Measurements from ENCODE around the gene PACSIN1.
"Not testable (repeated sequence)": the region's sequence is repeated elsewhere in the genome, so short reads cannot be mapped to it uniquely, and the experiment has no call there.

PACSIN1 gene

DNA sequence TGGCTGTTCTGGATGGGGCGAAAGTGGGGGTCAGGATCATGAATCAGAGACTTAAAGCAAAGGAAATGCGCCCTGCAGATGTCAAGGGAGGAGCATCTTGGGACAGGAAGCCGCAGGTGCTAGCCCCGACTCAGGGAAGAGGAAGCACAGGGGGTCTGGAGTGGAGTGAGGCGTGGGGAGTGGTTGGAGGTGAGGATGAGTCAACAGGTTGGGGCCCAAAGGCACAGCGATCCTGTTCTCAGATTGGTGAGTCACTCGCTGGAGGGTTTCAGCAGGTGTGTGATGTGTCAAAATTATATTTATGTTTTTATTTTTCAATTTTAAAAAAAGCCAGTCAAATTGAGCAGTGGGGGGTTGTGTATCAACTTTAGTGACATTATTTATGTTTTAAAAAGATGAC, 19.0 kb downstream of the PACSIN1 start:
- peak; percentile 36 to 44 for DNase-seq (ENCODE audit: extremely low read depth in 1 of 2, low read depth in 1 of 2)

DNA sequence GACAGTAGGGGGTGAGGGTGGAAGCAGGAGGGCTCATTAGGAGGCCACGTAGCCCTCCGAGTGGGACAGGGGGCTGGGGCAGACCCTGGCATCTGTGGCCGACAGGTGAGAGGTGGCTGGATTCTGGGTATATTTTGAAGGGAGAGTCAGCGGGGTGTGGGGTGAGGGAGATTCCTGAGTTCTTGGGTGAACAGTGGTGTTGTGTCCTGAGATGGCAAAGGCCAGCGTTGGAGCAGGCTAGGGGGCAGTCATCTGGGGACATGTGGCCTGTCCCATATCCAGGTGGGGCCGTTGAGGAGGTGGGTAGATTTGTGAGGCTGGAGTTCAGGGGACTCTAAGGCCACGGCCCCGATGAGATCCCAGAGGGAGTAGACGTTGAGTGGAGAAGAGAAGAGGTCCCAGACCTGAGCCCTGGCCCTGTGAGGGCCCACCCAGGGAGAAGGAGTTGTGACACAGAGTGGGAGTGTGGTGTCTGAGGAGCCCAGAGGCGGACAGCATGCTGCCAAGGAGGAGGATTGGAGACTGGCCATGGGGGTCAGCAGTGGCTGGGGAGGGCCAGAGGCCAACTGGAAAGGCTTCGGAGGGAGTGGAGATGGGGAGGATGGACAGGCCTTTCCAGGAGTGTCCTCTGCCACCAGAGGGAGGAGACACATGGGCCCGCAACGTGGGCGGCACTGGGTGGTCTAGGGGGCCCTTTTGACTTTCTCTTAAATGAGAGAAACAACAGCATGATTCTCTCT, 19.6 kb downstream of the PACSIN1 start:
- no peak for DNase-seq (ENCODE audit: extremely low read depth in 1 of 2, low read depth in 1 of 2)

DNA sequence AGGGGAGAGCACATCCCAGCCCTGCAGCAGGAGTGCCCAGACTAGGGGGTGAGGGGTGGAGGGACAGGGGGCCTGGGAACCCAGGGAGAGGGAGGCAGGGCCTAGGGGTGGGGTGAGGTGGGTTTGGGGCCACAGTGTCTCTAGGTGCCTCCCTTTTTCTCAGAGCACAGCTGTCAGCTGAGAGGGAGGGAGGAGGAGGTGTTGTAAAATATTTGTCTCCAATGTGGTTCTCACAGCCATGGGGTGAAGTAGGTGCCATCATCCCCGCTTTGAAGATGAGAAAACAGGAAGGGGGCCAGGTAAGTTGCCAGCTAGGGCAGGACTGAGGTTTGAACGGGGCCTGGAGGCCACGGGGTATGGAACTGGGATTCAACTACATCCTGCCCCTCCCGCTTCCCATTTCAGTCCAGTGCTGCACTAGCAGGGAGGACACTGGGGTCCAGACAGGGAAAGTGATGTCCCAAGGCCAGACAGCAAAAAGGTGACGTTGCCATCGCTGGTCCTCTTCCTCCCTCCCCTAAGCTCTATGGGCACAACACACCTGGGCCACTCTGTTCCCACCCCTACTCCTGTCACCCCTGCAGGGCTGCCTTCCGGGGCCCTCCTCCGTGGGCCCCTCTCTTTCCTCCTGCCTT, 20.3 kb downstream of the PACSIN1 start:
- DNase-seq (ENCODE audit: extremely low read depth in 1 of 2, low read depth in 1 of 2): no peak

DNA sequence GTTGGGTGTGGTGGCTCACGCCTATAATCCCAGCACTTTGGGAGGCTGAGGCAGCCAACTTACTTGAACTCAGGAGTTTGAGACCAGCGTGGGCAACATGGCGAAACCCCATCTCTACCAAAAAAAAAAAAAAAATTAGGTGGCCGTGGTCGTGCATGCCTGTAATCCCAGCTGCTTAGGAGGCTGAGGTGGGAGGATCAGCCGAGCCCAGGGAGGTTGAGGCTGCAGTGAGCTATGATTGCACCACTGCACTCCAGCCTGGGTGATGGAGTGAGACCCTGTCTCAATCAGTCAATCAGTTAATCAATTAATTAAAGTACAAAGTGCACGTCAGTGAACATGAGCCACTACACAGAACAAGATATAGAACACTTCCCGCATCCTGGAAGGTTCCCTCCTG, 21.0 kb downstream of the PACSIN1 start:
- DNase-seq (ENCODE audit: extremely low read depth in 1 of 2, low read depth in 1 of 2): not testable (repeated sequence)

DNA sequence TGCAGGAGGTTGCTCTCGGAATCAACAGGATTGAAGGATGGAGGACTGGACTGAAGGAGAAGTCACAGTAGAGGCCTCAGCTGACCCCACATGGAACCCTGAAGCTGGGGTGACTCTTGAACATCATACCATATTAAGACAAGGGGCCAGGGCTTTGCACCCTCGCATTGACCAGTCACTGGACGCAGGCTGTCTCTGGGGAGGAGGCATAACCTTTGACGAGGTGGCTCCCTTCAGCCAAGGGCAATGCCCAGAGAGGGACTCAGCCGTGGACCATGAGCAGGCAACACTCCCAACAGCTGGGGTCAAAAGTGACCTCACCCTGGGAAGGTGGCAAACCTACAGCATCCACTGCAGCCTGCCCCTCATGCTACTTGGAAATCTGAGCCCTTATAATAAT, 21.7 kb downstream of the PACSIN1 start:
- no peak for DNase-seq (ENCODE audit: extremely low read depth in 1 of 2, low read depth in 1 of 2)

DNA sequence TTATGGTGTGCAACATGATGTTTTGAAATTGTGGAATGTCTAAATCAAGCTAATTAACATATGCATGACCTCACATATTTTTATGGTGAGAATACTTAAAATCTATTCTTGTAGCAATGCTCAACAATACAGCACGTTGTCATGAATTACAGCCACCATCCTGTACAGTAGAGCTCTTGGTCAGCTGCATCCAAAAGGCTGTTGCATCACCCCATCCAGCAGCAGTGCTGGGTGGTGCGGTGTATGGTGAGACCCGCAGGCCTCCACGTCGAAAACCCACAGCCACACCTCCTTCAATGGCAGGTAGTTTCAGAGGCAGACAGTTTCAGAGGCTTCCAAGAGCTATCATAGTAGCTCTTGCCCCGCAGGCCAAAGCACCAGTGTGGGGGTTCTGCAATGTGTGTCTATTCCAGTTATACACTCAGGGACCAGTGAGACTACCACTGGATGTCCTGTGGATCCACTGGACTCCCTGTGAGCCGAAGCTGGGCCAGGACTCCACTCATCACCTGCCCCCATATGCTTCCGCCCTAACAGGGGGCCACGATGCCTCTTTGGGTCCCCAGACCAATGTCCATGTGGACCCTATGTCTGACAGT, 23.4 kb downstream of the PACSIN1 start:
- DNase-seq (ENCODE audit: extremely low read depth in 1 of 2, low read depth in 1 of 2): no peak

DNA sequence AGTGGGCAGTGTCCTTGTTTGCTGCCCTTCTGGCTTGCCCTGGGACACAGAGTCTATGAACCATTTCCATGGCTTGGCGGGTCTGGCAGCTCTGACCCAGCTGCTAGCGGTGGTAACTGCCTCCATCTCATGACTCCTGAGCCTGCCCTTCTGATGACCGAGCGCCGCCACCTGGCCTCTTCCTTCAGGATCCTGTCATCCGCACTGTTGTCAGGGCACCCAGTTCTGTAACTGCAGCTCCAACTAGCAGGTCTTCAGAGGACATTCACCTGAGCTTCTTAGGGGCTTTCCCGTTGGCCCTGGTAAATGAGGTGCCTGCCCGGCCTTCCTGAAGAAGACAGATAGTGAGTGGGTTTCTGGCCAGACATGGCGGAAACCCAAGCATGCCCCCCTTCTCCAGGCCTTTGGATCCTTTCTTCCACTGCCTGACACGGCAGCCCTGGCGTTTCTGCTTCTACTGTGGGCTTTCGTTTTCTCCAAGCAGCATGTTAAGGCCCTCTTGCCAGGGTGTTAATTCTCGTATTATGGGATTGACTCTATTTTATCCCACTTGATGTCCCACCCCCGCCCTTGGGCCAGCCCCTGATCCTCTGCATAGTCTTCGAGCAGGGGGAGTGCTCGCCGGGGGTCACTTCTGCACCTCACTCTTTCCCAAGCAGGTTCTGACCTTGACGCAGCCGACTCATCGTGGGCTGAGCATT, 24.7 kb downstream of the PACSIN1 start:
- no peak for DNase-seq (ENCODE audit: extremely low read depth in 1 of 2, low read depth in 1 of 2)

DNA sequence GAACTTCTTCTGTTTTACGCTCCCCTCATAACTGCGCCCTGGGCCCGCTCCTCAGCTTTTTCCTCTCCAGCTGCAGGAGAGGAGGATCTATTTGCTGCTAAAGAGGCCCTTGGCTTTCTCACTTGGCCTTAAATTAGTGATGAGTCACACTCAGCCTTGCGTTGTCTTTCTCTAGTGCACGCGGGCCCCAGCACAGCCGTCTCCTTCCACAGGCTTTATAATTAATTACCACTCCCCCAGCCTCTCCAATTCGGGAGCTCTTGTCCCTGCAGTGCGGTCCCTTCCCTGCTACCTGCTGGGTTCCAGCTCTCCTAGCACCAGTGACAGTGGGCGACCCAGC, 25.2 kb downstream of the PACSIN1 start:
- DNase-seq (ENCODE audit: extremely low read depth in 1 of 2, low read depth in 1 of 2): no peak

DNA sequence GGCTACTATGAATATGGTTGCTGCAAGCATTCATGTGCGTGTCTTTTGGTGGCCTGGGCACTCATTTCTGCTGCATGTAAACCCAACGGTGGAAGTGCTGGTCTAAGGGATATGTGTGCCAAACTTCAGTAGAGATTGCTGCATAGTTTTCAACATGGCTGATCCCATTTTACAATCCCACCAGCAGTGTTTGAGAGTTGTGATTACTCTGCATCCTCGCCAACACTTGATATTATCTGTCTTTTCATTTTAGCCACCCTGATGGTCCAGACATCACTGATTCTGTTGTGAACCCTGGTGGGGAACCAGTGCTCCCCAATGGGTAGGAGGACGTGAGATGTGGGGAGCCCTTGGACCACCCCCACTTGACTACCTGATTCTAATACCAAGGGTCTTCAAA, 27.5 kb downstream of the PACSIN1 start:
- no peak for DNase-seq (ENCODE audit: extremely low read depth in 1 of 2, low read depth in 1 of 2)

DNA sequence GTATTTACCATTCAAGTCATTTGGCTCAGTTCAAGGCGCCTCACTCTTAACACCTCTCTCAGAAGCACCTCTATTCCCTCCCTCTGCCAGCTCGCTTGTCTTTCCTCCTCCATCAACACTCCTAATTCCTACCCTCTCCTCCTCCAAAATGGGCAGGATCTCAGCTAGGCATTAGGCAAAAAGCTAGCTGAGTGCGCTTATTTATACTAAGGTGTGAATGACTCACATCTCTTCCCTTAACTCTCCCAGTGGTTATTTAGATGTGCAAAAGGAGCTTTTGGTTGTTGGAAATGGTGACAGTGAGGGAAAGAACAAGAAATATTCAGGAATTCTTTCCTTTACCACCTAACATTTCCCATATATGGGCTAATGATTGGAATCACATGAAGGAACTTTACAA, 29.1 kb downstream of the PACSIN1 start:
- DNase-seq (ENCODE audit: extremely low read depth in 1 of 2, low read depth in 1 of 2): no peak

DNA sequence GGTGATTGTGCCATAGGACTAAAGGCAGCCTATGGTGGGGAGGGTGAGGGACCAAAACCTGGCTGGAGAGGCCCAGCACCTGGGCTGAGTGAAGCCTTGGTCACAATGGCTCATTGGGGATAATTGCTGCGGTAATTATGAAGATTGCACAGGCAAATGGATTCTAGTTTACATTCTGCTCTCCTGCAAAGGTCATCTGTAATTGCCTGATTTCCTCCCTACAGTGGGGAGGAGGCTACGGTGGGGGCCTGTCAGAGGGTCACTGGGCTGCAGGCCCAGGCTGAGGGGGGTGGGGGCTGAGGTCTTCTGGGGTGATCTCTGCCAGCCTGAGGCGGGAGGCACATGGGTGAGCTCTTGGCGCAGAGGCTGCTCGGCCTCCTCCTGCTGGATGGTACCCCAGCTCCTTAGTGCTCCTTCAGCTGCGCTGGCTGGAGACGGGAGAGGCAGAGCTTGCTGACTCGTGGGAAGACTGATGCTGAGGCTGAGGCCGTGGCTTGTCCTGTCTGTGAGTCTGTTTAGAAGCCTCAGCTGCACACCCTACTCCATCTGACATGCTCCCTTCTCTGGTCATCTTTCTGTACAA, 30.3 kb downstream of the PACSIN1 start:
- no peak for DNase-seq (ENCODE audit: extremely low read depth in 1 of 2, low read depth in 1 of 2)

DNA sequence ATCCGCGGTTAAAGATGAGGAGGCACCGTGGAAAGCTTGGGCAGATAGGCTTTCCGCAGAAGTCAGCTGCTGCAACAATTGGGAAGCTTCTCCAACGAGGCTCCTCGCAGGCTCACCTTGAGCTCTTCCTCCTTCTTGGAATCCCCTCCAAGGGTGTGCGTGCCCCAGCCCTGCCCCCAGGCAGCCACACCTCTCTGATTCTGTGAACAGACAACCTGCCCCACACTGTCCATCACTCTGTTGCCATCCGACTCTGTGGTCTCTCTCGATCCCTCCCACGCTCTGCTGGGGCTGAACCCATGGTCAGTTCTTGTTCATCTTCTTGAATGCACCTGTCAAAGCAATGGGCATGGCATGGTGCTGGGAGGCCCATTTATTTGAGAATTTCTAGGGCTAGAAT, 31.5 kb downstream of the PACSIN1 start:
- DNase-seq (ENCODE audit: extremely low read depth in 1 of 2, low read depth in 1 of 2): no peak

DNA sequence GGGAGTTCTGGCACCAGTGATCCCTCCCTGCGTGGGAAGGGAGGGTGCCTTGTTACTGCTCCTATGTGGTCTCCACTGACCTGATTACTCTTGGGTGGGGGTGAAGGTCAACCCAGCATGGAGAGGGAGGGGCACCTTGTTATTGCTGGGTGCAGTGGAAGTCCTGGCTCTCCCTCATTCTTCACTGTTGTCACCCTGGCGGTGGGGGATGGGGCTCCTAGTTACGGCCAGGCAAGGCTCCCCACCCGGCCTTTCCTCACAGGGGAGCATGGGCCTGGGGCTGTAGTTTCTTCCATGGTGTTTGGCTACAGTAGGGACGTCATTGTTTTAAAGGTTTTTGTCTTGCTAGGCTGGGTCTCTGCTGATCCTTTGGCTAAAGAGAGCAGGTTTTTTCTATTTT, 40.8 kb downstream of the PACSIN1 start:
- DNase-seq (ENCODE audit: extremely low read depth in 1 of 2, low read depth in 1 of 2): no peak

DNA sequence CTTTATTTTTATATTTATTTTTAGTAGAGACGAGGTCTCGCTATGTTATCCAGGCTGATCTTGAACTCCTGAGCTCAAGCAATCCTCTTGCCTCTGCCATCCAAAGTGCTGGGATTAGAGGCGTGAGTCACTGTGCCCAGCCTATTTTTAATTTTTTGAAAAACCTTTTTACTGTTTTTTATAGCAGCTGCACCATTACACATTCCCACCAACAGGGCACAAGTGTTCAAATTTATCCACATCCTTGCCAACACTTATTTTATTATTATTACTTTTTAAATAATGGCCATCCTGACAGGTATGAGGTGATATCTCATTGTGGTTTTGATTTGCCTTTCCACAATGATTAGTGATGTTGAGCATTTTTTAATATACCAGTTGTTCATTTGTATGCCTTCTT, 42.5 kb downstream of the PACSIN1 start:
- no peak for DNase-seq (ENCODE audit: extremely low read depth in 1 of 2, low read depth in 1 of 2)

DNA sequence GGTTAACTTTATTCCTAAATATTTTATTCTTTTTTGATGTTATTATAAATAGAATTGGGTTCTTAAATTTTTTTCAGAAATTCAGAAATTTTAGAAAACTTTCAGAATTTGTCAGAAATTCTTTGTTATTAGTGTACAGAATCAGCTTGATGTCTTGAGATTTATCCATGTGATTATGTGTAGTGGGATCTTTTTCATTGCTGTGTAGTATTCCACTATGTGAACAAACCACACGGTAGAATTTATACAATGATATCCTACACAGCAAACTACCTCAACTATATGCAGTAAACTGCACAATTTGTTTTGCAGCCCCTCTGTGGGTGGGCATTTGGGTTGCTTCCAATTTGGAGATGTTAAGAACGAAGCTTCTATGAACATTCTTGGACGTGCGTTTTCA, 43.9 kb downstream of the PACSIN1 start:
- no peak for DNase-seq (ENCODE audit: extremely low read depth in 1 of 2, low read depth in 1 of 2)

DNA sequence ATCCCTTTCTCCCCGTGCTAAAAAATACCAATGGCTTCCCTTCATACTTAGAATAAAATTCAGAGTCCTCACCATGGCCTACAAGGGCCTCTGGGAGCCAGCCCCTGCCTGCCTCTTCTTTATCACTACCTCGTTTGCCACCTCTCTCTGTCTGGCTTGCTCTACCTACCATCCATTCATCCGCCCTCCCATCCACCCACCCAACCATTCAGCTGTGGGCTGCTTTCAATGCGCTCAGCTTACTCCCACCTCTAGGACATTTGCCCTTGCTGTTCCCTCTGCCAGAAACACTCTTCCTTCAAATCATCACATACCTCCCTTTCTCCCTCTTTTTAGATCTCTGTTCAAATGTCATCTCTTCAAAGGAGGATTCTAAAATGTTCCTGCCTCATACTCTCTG, 44.4 kb downstream of the PACSIN1 start:
- DNase-seq (ENCODE audit: extremely low read depth in 1 of 2, low read depth in 1 of 2): no peak

DNA sequence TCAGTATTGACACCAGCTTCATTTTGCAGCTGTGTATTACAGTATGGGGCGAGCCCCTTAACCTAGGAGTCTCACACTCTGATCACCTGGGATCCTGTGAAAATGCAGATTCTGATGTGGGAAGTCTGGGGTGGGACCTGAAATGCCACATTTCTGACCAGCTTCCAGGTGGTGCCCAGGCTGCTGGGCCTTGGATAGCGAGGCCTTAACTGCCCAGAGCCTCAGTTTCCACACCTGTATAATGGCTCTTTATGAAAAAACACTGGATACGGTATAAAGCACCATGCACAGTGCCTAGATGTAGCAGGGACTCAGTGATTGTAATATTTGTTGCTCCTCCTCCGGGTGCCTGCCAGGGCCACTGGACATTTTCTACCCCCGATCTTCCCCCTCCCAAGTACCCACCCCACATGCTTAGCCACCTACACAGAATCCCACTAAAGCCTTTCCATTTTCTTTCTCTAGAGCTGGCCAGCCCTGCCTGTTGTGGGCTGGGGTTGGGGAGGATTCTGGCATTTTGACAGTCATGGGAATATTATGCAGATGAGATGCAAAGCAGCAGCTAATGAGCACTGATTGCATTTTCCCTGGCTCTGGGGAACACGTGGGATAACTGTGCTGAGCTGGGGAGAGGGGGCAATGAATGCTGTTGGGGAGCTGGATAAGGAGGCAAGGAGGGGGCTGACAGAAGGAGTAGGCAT, 45.5 kb downstream of the PACSIN1 start:
- DNase-seq (ENCODE audit: extremely low read depth in 1 of 2, low read depth in 1 of 2): no peak

DNA sequence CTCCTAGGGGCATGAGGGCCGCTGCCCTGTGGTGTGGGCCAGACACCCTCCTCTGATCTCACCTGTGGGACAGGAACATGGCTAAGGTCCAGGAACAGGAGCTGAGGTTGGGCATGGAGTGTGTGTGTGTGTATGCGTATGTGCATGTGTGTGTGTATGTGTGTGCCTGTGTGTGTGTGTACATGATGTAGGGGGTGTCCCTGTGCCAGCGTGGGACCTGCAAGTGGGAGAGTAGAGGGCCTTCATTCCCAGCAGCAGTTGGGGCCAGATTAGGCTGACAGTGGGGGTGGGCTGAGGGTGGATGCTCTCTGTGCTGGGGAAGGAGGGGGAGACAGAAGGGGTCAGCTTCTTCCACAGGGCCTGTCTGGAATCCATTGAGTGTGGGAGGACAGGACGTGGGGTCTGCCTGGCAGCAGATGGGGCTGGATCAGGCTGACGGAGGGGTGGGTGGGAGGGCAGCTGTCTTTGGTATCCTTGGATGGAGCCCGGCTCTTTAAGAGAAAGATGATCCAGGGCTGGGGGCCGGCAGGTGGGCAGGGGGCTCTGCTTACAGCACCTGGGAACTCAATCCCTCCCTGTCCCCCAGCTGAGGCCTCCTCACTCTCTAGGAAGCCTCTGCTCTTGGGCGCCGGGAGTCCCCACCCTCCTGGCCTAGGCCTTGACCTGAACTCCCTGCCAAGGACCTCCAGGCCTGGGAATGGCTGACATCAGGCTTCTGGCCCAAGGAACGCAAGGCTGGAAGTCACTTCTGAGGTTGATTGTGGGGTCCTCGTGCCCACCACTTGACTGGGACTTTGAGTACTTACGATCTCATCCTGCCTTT, 46.2 kb downstream of the PACSIN1 start:
- DNase-seq (ENCODE audit: extremely low read depth in 1 of 2, low read depth in 1 of 2): no peak

DNA sequence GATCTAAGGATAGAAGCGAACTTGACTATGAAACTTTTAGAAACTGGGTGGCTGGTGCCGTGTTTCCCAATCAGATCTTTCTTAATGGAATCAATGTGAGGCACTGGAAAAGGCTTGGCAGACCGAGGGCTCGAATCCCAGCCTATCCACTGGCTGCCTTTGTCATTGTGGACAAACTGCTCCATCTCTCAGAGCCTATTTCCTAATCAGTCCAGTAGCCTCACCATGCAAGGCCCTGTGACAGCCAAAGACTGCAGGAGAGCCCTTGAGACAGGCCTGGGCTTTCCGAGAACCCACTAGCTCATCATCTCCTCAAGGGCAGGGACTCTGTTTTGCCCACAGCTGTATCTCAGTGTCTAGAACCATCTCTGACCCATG, 46.9 kb downstream of the PACSIN1 start:
- no peak for DNase-seq (ENCODE audit: extremely low read depth in 1 of 2, low read depth in 1 of 2)

DNA sequence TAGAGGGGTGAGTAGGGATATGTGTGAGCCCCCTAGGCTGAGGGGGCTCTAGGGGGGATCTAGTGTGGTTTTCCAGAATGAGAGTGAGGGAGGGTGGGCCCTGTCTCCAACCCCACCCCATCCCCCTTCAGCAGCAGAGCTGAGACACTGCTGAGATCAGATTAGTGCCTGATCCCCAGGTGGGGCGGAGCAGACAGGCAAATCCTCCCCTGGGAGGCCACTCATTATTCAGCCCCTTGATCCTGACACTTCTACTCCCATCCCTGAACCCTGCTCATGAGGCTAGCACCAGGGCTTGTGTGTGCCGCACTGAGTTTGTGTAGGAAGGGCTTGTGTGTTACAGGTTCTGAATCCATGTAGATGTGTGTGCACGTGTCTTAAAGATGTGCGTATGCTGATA, 47.8 kb downstream of the PACSIN1 start:
- DNase-seq (ENCODE audit: extremely low read depth in 1 of 2, low read depth in 1 of 2): no peak

All from activated CD8-positive, alpha-beta memory T cell treated with anti-CD3 and anti-CD28 coated beads for 1 hour (primary cell).